Neuron (in vitro differentiated cells): ENCODE measurements around the gene C5orf34.
"Not testable (repeated sequence)": the region's sequence is repeated elsewhere in the genome, so short reads cannot be mapped to it uniquely, and the experiment has no call there.

ENCODE experiments used
- H2AFZ ChIP-seq: one replicate; pipeline ENCODE4 v1.6.1; 2013; ENCODE audit warnings: low read depth, mild to moderate bottlenecking, inconsistent platforms, low read length, moderate library complexity
- H3K27me3 ChIP-seq: one replicate; pipeline ENCODE4 v1.6.1; 2013; ENCODE audit warnings: low read length; ENCODE audit not compliant: insufficient read depth
- H3K36me3 ChIP-seq: one replicate; pipeline ENCODE4 v1.6.1; 2013; ENCODE audit warnings: low read length; ENCODE audit not compliant: insufficient read depth
- H3K4me1 ChIP-seq: one replicate; pipeline ENCODE4 v1.6.1; 2013; ENCODE audit warnings: low read length; ENCODE audit not compliant: insufficient read depth
- H3K4me3 ChIP-seq: 2 replicates; pipeline ENCODE4 v1.5.1; 2013; ENCODE audit warnings: mild to moderate bottlenecking, low read length, moderate library complexity
- H3K9me3 ChIP-seq: one replicate; pipeline ENCODE4 v1.6.1; 2013; ENCODE audit warnings: low read length

The C5orf34 gene

DNA sequence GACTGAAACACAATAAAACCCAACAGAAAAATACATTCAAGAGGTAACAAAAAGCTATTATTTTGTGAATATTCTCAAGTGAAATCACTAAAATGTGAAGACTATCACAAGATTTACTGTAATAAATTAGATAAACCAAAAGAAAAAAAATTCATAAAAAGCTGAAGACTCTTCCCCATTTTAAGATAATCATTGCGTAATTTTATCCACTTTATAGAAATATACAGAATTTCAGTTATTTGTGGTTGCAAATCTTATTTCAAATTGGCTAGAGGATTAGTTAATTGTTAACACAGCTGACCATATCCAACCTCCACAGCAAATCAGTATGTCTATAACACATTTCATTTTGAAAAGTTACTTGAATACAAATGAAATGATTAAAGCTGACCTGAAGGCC lies 23.6 kb downstream of the C5orf34 start:
- Histone ChIP-seq H3K4me1 (no peaks in the 10 kb centered on the region), H3K9me3 (no peaks in the 10 kb centered on the region), H3K36me3 (peaks cover 54% of the 10 kb centered on the region), H2AFZ (no peak overlapping the region), H3K4me3 (no peak overlapping the region), H3K27me3 (no peaks in the 10 kb centered on the region)

DNA sequence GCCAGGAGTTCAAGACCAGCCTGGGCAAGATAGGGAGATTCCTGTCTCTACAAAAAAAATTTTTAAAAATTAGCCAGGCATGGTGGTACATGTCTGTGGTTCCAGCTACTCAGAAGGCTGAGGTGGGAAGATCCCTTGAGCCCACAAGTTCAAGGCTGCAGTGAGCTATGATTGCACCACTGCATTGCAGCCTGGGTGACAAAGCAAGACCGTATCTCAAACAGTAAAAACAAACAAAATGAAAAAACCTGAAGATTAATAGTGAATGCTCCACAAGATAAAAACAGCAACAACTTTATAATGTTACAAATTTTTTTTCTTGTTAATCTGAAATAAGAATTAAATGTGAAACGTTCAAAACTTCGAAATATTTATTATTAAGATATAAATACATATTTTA lies 28.6 kb downstream of the C5orf34 start:
- Histone ChIP-seq H3K27me3 (no peaks in the 10 kb centered on the region), H3K9me3 (no peaks in the 10 kb centered on the region), H2AFZ (no peak overlapping the region), H3K36me3 (peaks cover 31% of the 10 kb centered on the region), H3K4me1 (peaks cover 14% of the 10 kb centered on the region), H3K4me3 (no peak overlapping the region)

DNA sequence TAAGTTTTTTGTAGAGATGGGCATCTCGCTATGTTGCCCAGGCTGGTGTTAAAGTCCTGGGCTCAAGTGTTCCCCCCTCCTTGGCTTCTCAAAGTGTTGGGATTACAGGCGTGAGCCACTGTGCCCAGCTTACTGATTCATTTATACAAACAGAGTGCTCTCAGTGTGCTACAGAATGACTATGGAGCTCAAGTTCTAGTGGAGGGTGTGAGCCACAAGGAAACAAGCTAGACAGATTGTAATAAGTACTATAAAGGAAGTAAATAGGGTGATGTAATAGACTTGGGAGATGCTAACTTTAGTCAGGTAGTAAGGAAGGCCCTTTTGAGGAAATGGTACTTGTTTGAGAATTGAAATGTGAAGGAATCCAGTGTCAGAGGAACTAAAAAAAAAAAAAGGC lies 29.5 kb downstream of the C5orf34 start:
- Histone ChIP-seq H3K4me3 (no peak overlapping the region), H3K36me3 (peaks cover 28% of the 10 kb centered on the region), H3K27me3 (no peaks in the 10 kb centered on the region), H3K9me3 (no peaks in the 10 kb centered on the region), H2AFZ (no peak overlapping the region), H3K4me1 (peaks cover 14% of the 10 kb centered on the region)

DNA sequence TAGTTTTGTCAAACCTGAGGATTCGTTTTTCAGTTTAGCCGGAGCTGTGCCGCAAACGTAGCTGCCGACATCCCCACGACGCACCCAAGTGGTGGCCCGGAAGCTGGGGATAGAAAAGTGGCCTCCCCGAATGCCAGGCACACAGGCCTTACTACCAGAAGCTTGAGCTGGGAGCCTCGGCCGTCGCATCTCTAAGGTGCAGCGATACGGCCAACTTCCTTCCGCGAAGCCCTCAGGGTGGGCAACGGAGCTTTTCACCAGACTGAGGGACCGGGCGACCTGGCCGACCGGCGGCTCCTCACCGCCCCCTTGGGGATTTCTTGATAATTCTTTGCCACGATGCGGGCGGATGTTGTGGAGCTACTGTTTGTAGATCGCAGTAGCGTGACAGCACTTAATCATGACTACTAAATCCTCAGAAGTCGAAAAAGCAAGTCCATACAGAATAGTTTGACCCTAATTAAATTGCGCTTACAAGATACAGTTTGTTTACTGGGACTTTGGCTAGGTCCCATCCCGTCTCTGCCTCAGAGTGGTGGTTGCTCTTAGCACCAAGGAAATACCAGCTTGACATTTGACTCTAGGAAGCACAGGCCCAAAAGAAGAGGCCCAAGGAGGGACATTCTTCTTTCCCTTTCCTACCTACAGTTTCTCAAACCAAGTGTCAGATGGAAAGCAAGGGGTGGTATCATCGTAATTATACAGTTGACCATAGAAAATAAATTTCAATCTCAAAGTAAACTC lies 30.7 kb downstream of the C5orf34 start:
- H2AFZ ChIP-seq = peak overlapping the region; percentile 38
- peaks cover 14% of the 10 kb centered on the region for H3K4me1 ChIP-seq
- peak overlapping the region; percentile 68 for H3K4me3 ChIP-seq
- no peaks in the 10 kb centered on the region for H3K27me3 ChIP-seq
- H3K36me3 ChIP-seq = peaks cover 20% of the 10 kb centered on the region
- no peaks in the 10 kb centered on the region for H3K9me3 ChIP-seq

DNA sequence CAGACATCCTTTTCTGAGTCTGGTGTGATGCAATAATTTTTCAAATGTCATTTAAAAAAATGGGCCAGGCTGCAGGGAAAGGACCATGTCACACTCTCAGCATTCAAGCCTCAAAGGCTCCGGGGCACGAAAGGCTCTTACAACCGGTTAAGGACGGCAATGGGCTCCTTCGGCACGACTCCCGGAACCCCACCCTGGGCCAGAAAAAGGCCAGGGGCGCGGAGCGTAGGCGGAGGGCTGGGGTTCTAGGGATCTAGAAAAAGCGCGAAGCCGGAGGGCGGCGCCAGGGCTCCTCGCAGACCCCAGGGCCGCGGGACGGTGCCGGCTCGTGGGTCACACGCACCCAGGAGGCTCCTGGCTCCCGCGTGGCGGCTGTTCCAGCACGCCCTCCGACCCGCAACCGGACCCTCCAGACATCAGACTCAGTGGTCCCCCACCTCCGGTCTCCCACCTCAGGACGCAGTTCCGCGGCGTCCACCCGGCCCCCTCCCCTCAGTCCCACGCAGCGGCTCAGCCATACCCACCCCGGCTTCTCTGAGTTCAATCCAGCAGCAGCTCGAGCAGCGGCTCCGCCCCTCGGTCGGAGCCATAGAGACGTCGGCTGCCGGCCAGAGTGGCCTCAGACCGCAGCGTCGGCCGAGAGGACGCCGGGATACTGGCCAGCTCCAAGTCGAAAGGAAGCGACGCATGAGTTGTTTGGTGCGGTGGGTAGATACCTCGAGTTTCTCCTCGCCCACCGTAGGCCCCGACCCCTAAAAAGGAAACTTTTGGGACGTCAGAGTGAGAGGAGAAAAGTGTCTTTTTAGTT lies 31.4 kb downstream of the C5orf34 start, which contains the start of gene TMEM267:
Gene TMEM267, minus strand, starts transcription at position 568 of the 808 bp plus-strand sequence. CDS start 29,896 bp downstream, outside the sequence.
- H3K36me3 ChIP-seq = peaks cover 12% of the 10 kb centered on the region
- peak within 1 kb of the TSS; percentile 38 for H2AFZ ChIP-seq
- peak within 1 kb of the TSS; percentile 68 for H3K4me3 ChIP-seq
- H3K27me3 ChIP-seq = no peaks in the 10 kb centered on the region
- no peaks in the 10 kb centered on the region for H3K9me3 ChIP-seq
- H3K4me1 ChIP-seq = peaks cover 14% of the 10 kb centered on the region

DNA sequence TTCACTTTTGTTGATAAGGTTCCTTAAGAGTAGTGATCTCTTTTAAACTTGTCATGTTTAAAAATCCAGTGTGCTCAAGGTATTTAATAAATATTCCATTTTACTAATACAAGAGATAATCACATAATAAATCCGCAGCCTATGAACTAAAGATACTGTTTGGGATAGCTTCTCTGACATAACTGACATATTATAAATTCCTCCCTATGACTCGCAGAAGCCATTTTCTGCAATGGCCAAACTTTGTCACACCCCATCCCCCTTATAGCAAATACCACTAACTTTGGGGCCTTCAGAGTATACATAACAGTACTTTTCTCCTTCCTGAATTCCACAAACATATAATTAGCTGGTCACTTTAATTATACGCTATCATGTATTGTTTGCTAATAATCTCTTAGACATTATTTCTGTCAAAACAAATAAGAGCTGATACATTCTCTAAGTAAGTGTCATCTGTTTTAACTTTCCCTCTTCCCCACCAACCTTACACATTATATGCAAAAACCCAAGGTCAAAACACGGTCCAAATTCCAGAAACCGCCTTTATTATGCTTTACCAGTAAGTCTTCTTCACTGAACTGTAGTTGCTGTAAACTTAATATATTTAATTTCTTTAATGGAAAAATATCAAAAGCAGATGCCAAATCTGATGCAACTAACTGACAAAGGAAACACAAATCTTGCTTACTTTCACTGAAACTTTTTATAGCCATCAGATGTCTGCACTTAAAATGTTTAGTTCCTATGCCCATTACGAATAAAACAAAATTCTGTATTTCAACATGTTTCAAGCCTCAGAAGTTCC lies 32.3 kb downstream of the C5orf34 start:
- H3K9me3 ChIP-seq = no peaks in the 10 kb centered on the region
- H3K36me3 ChIP-seq = peaks cover 5% of the 10 kb centered on the region
- H2AFZ ChIP-seq = peak overlapping the region; percentile 38
- peaks cover 14% of the 10 kb centered on the region for H3K4me1 ChIP-seq
- no peaks in the 10 kb centered on the region for H3K27me3 ChIP-seq
- H3K4me3 ChIP-seq = peak overlapping the region; percentile 68

DNA sequence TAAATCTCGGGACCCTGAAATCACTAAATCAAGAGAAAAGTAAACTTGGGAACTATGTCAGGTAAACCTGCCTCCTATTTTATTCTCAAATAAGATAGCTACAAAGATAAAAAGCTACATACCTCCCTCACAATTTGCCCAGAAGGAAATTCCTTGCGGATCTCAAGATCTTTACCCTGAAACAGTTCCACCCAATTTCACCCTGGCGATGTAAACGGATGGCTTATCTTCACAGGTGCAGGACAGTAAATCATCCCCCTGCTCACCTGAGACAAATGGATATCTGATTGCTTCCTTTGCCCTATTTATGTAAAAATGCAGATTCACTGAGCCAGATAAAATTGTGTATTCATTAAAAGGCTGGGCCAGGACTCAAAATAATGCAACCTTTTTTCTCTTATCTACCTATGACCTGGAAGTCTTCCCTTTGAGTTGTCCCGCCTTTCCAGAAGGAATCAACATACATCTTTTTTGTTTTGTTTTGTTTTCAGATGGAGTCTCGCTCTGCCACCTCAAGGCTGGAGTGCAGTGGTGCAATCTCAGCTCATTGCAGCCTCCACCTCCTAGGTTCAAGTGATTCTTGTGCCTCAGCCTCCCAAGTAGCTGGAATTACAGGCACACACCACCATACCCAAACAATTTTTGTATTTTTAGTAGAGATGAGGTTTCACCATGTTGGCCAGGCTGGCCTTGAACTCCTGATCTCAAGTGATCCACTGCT lies 45.1 kb downstream of the C5orf34 start:
- Histone ChIP-seq H3K4me3 (no peak overlapping the region), H3K4me1 (no peaks in the 10 kb centered on the region), H3K36me3 (peaks cover 3% of the 10 kb centered on the region), H2AFZ (no peak overlapping the region), H3K9me3 (peaks cover 4% of the 10 kb centered on the region), H3K27me3 (no peaks in the 10 kb centered on the region)

DNA sequence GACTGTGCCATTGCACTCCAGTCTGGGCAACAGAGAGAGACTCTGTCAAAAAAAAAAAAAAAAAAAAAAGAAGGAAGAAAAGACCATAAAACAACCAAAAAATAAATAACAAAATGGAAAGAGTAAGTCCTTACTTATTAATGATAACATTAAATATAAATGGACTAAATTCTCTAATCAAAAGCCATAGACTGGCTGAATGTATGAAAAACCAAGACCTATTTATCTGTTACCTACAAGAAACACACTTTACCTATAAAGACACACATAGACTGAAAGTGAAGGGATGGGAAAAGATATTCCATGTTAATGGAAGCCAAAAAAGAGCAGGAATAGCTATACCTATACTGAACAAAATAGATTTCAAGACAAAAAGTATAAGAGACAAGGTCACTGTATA lies 47.8 kb downstream of the C5orf34 start:
- H3K4me1 ChIP-seq = no peaks in the 10 kb centered on the region
- H3K9me3 ChIP-seq = peaks cover 4% of the 10 kb centered on the region
- H2AFZ ChIP-seq = no peak overlapping the region
- no peak overlapping the region for H3K4me3 ChIP-seq
- peaks cover 3% of the 10 kb centered on the region for H3K36me3 ChIP-seq
- H3K27me3 ChIP-seq = no peaks in the 10 kb centered on the region

DNA sequence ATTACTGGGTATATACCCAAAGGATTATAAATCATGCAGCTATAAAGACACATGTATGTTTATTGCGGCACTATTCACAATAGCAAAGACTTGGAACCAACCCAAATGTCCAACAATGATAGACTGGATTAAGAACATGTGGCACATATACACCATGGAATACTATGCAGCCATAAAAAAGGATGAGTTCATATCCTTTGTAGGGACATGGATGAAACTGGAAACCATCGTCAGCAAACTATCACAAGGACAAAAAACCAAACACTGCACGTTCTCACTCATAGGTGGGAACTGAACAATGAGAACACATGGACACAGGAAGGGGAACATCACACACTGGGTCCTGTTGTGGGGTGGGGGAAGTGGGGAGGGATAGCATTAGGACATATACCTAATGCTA lies 49.5 kb downstream of the C5orf34 start:
- not testable (repeated sequence) for H3K4me1 ChIP-seq, H2AFZ ChIP-seq, H3K27me3 ChIP-seq, H3K36me3 ChIP-seq, H3K4me3 ChIP-seq
- peaks cover 13% of the 10 kb centered on the region for H3K9me3 ChIP-seq

DNA sequence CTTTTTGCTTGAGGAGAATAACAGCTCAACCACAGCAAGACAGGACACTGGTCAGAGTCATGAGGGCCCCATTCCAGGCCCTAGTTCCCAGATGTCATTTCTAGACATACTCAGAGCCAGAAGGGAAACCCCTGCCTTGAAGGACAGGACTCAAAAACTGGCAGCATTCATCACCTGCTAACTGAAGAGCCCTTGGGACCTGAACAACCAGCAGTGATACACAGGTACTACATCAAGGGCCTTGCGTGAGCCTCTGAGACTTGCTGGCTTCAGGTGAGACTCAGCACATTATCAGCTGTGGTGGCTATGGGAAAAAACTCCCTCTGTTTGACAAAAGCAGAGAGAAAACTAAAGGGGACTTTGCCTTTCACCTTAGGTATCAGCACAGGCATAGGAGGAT lies 53.9 kb downstream of the C5orf34 start:
- H3K9me3 ChIP-seq = peaks cover 20% of the 10 kb centered on the region
- H3K4me3 ChIP-seq = no peak overlapping the region
- no peaks in the 10 kb centered on the region for H3K27me3 ChIP-seq
- H3K4me1 ChIP-seq = no peaks in the 10 kb centered on the region
- no peaks in the 10 kb centered on the region for H3K36me3 ChIP-seq
- H2AFZ ChIP-seq = no peak overlapping the region

DNA sequence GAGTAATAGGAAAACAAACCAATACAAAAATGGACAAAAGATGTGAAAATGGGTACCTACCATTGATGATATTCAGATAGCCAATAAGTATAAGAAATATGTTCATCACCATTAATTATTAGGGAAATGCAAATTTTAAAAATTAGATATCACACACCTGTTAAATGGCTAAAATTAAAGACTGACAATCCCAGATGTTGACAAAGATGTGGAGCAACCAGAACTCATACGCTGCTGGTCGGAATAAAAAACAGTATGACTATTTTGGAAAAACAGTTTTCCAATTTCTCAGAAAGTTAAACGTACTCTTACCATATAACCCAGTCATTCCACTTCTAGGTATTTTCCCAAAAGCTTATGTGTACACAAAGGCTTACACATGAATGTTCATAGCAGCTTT lies 58.4 kb downstream of the C5orf34 start:
- Histone ChIP-seq H3K9me3 (peaks cover 17% of the 10 kb centered on the region), H3K27me3 (no peaks in the 10 kb centered on the region), H2AFZ (no peak overlapping the region), H3K36me3 (no peaks in the 10 kb centered on the region), H3K4me3 (no peak overlapping the region), H3K4me1 (no peaks in the 10 kb centered on the region)

DNA sequence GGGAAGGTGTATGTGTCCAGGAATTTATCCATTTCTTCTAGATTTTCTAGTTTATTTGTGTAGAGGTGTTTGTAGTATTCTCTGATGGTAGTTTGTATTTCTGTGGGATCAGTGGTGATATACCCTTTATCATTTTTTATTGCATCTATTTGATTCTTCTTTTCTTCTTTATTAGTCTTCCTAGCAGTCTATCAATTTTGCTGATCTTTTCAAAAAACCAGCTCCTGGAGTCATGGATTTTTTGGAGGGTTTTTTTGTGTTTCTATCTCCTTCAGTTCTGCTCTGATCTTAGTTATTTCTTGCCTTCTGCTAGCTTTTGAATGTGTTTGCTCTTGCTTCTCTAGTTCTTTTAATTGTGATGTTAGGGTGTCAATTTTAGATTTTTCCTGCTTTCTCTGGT lies 73.4 kb downstream of the C5orf34 start:
- not testable (repeated sequence) for H3K4me3 ChIP-seq, H2AFZ ChIP-seq, H3K4me1 ChIP-seq, H3K36me3 ChIP-seq, H3K9me3 ChIP-seq, H3K27me3 ChIP-seq
